Lung microvascular endothelial cell (primary cell): Measurements from ENCODE around the gene DNHD1. TPM values are rescaled to one million over a fixed set of nuclear protein-coding genes. Genes with fewer than 3 reads are reported as not detected.

Experiments used
- DNase-seq, 2 donors: peaks; one replicate each; pipeline versions ENCODE4 v3.0.0 to v3.0.0-alpha.2; 2010; ENCODE audit warnings: low read depth in 2 of 2
- total RNA-seq: library from RNA; depleted of rRNA; stranded (reverse); fragments of >200 nt; gene quantifications from 2 replicates; pipeline ENCODE4 v1.2.1, GENCODE V29; 2014

Gene DNHD1
- total RNA-seq, 1 donor from 2014 or later: 1.6 TPM

GRCh38 chr11:6587360-6587953 is 90.4 kb downstream of the DNHD1 start:
- DNase-seq: no peak

GRCh38 chr11:6588018-6588417 is 90.9 kb downstream of the DNHD1 start:
- DNase-seq: no peak

- no peak for DNase-seq
Observed at GRCh38 chr11:6594142-6594768, 97.2 kb downstream of the DNHD1 start.

GRCh38 chr11:6596239-6596877 is 99.3 kb downstream of the DNHD1 start:
- no peak for DNase-seq

DNA sequence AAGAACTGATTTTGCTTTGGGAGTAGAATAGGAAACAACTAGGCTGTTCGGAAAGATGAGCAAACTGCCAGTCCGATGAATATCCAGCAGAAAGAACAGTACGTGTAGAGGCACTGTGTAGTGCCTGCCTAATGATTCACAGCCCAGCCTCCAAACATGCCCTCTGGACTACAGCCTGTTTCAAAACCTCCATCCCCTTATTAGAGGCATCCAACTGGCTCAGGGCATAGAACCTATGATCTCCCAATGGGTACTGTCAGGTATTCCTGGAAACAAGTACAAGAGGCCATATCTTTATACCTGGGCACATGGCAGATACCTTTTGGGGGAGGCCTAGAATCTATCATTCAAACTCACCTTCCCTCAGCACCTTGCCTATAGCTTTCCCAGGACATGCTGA is 101.5 kb downstream of the DNHD1 start:
- no peak for DNase-seq

DNA sequence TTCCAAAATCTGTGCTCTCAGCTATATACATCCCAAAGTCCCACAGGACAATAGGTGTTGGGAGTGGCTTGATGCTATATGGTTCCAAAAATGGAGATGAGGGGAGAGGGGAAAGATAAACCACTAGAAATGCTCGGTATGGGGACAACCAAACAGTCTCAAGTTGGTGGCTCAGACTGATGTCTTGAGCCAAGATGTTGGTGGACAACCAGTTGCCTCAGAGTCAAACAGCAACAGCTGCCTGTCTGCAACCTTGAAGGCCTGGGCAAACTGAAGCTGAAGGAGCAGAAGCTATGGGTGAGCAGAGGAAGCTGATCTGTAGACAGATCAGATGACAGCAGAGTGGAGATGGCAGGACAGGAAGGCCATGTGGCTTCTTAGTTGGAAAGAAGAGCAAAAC is 102.4 kb downstream of the DNHD1 start:
- DNase-seq: no peak

DNA sequence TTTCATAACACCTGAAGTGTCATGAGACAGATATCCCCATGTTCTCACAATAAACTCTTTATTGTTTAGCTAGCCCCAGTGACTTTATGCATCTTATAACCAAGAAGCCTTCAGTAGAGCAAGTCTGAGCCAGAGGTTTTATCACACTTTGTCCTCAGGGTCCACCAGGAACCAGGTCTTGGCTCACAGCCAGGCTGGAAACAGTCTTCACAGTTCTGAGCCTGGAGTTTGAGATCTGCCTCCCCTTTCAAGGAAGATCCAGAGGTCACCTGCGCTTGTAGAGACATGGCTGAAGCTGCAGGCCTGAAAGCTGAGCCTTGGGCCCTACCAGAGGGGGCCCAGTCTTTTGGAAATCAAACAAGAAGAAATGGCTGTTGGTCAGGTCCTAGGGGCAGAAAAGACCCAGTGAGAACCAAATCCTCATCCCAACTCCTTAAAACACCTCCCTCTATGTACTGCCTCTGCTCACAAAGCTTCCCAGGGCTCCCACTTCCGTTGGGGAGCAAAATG is 102.9 kb downstream of the DNHD1 start:
- no peak for DNase-seq

DNA sequence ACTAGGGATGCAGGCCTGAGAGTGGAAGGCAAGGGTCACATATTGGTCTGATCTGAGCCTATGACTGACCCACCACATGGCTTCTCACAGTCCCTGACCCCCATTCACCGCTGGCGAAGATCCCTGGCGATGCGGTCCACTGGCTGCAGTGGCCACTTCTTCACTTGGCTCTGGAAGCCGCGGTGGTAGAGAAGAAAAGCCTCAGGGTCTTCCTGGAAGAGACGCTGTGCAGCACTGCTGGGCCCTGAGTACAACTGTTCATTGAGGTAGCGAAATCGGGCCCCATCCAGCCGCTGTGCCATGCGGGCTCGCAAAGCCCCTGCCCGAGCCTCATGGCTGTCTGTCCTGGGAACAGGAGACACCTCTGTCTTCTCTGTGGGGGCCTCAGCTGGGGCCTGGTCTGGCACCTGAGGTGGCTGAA is 104.0 kb downstream of the DNHD1 start:
- no peak for DNase-seq

GRCh38 chr11:6602096-6602940 is 105.2 kb downstream of the DNHD1 start:
- no peak for DNase-seq

DNA sequence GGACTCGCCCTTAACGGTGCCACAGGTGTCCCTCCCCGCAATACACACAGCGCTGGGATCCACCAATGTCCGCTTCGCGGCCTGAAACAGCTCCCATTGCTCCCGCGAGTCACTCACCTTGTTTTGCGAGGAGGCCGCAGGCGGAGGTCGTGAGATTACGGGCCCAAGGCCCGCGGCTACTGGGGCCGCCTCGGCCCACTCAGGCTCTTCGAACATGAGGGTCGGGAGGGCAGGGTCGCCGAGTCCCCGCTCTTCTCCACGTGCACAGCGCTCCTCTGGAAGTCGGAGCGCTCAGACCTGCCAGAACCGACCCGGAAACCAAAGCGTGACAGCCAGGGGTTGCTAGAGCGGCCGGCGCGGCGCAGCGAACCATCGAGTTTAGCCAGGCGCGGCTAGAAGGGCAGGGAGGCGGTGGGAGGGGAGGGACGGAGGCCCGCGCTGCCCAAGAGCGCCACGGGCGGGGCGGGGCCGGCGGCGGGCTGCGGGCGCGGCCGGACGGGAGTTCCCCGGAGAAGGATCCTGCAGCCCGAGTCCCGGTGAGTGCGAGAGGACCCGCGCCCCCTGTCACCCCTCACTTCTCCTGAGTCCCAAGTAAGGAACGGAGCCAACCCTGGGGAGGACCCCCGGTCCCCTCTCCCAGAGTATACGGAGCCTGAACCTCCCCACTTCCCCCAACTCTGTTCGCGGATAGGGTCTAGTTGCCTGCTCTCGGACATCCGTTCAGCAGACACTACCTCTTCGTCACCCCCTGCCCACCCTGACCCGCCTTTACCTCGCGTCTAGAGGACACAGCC is 106.4 kb downstream of the DNHD1 start, which contains the start of the genes ILK and RRP8:
ILK (plus strand) TSS at position 488 of the 794 bp plus-strand sequence. CDS start 498 bp downstream, outside the sequence.
RRP8 (minus strand) TSS at position 330 of the 794 bp plus-strand sequence; CDS start at position 216, 114 bp downstream.
- peak; percentile 94 to 95 for DNase-seq

GRCh38 chr11:6604081-6604626 is 107.1 kb downstream of the DNHD1 start:
- peak; percentile 77 to 81 for DNase-seq

GRCh38 chr11:6604790-6605189 is 107.7 kb downstream of the DNHD1 start:
- DNase-seq: no peak

GRCh38 chr11:6606471-6607189 is 109.5 kb downstream of the DNHD1 start:
- DNase-seq: peak; percentile 89 to 95

GRCh38 chr11:6607190-6607795 is 110.2 kb downstream of the DNHD1 start:
- DNase-seq: no peak

- DNase-seq: no peak
Observed at GRCh38 chr11:6608011-6608410, 110.9 kb downstream of the DNHD1 start.

GRCh38 chr11:6608726-6609501 is 111.8 kb downstream of the DNHD1 start:
- DNase-seq: no peak

- DNase-seq: no peak
Observed at GRCh38 chr11:6609502-6610015, 112.5 kb downstream of the DNHD1 start.

DNA sequence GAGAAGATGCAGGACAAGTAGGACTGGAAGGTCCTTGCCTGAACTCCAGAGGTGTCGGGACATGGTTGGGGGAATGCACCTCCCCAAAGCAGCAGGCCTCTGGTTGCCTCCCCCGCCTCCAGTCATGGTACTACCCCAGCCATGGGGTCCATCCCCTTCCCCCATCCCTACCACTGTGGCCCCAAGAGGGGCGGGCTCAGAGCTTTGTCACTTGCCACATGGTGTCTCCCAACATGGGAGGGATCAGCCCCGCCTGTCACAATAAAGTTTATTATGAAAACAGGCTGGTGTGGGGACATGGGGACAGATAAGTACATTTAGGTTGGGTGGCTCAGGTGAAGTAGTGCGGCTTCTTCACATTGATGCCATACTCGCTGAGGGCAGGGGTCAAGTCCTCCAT is 113.5 kb downstream of the DNHD1 start:
- DNase-seq: no peak
